Upper lobe of left lung (tissue), 6 donors: ENCODE data around the gene CACNB2. TPM values are rescaled to one million over a fixed set of nuclear protein-coding genes. Genes with fewer than 3 reads are reported as not detected.

Experiments used
- ATAC-seq, 2 donors: fragments of 200-7000 bp; cut with Tn5 transposase; one replicate each; pipeline ENCODE4 v1.9.1; 2022; ENCODE audit warnings: mild to moderate bottlenecking in 2 of 2, moderate library complexity in 2 of 2; ENCODE audit not compliant: low FRiP score in 2 of 2
- DNase-seq, 2 donors: peaks; one replicate each; pipeline ENCODE4 v3.0.0-alpha.2; 2019 to 2020
- H3K27ac ChIP-seq, 4 donors: fragments of 200-600 bp; sonication (generic); one replicate each; pipeline ENCODE4 v1.5.1; 2016 to 2019
- H3K27me3 ChIP-seq, 4 donors: fragments of 200-600 bp; sonication (generic); one replicate each; pipeline ENCODE4 v1.5.1; 2017 to 2019
- H3K36me3 ChIP-seq, 4 donors: fragments of 200-600 bp; sonication (generic); one replicate each; pipeline ENCODE4 v1.5.1; 2016 to 2019
- H3K4me1 ChIP-seq, 4 donors: fragments of 200-600 bp; sonication (generic); one replicate each; pipeline ENCODE4 v1.5.1; 2018 to 2019
- H3K4me3 ChIP-seq, 4 donors: fragments of 200-600 bp; sonication (generic); one replicate each; pipeline ENCODE4 v1.5.1; 2017 to 2019; ENCODE audit warnings: mild to moderate bottlenecking in 2 of 4, moderate library complexity in 1 of 4
- H3K9me3 ChIP-seq, 4 donors: fragments of 200-600 bp; sonication (generic); one replicate each; pipeline ENCODE4 v1.5.1; 2018 to 2019
- CTCF ChIP-seq, 6 experiments: fragments of 450-650 bp in 4 of 6; fragments of 200-600 bp in 2 of 6; sonication (generic) in 2 of 6; IDR thresholded peaks; one replicate each; pipeline ENCODE4 v1.5.1; 2016 to 2019; ENCODE audit warnings: antibody characterized with exemption in 6 of 6
- EP300 ChIP-seq, 4 donors: sonication (generic); formaldehyde crosslinking; IDR thresholded peaks; one replicate each; pipeline ENCODE4 v1.5.1; 2017; ENCODE audit warnings: antibody characterized with exemption in 4 of 4, control low read depth in 2 of 4
- POLR2A ChIP-seq, 4 donors: fragments of 450-650 bp; IDR thresholded peaks; one replicate each; pipeline ENCODE4 v1.5.1; 2016 to 2017; ENCODE audit warnings: antibody characterized with exemption in 4 of 4, mild to moderate bottlenecking in 2 of 4
- POLR2AphosphoS5 ChIP-seq, 2 donors: sonication (generic); formaldehyde crosslinking; IDR thresholded peaks; one replicate each; pipeline ENCODE4 v1.5.1; 2017; ENCODE audit warnings: antibody characterized with exemption in 2 of 2
- WGBS, 2 donors: methylation state at CpG; one replicate each; pipeline ENCODE4 v1.1.5; 2017 to 2018; 5-methylcytosine and 5-hydroxymethylcytosine counted together
- total RNA-seq, 6 donors: library from RNA; depleted of rRNA in 4 of 6; stranded (reverse); fragments of >200 nt in 4 of 6; gene quantifications; one replicate each; pipeline versions ENCODE4 v1.1.0 to v1.2.1, GENCODE V29; 2016 to 2021
- donor health status: DM: no; HTN: no; CAD: no; lungs with moderate emphysema.
- donor health status: DM: no; HTN: yes; CAD: no; lungs with severe emphysema.

Gene CACNB2
- total RNA-seq, 6 donors from 2014 or later, result 1.4 to 6.3 (median 2.9) TPM

- Histone ChIP-seq H3K27me3 (no peaks in the 10 kb centered on the region), H3K4me1 (peaks cover 0 to 3% (median 0%) of the 10 kb centered on the region in 4 donors), H3K9me3 (no peaks in the 10 kb centered on the region), H3K27ac (peak overlapping the region in 2 of 4 donors; percentile 7 to 37), H3K4me3 (peak overlapping the region in 1 of 4 donors; percentile 1), H3K36me3 (no peaks in the 10 kb centered on the region)
- TF ChIP-seq EP300 (IDR thresholded peaks at IDR 0.05) (no peak), POLR2A (IDR thresholded peaks at IDR 0.05) (no peak), POLR2AphosphoS5 (IDR thresholded peaks at IDR 0.05) (no peak), CTCF (IDR thresholded peaks at IDR 0.05) (no peak)
- 30 to 35% methylated on average over 7 to 8 of the region's 8 CpGs for WGBS, 2 donors
- no peak for ATAC-seq
- DNase-seq, result no peak
Observed at GRCh38 chr10:18334116-18334867, 194.1 kb downstream of the CACNB2 start.

- peak overlapping the region in 3 of 4 donors; percentile 9 to 34 (median 22) for H3K4me3 ChIP-seq
- ATAC-seq (peak; percentile 19 to 32), DNase-seq (no peak)
- H3K27me3 ChIP-seq, result no peaks in the 10 kb centered on the region
- no peaks in the 10 kb centered on the region for H3K9me3 ChIP-seq
- no peaks in the 10 kb centered on the region for H3K36me3 ChIP-seq
- TF ChIP-seq POLR2A (IDR thresholded peaks at IDR 0.05), result no peak
- TF ChIP-seq CTCF (IDR thresholded peaks at IDR 0.05), result no peak
- no peak for TF ChIP-seq POLR2AphosphoS5 (IDR thresholded peaks at IDR 0.05)
- TF ChIP-seq EP300 (IDR thresholded peaks at IDR 0.05), result no peak
- WGBS, 2 donors, result 39 to 43% methylated on average over 13 of the region's 13 CpGs
- H3K4me1 ChIP-seq, result no peaks in the 10 kb centered on the region
- peak overlapping the region in 1 of 4 donors; percentile 8 for H3K27ac ChIP-seq
Observed at GRCh38 chr10:18340496-18341051, 200.3 kb downstream of the CACNB2 start.

- 71 to 79% methylated on average over 1 of the region's 1 CpG for WGBS, 2 donors
- DNase-seq (no peak), ATAC-seq (no peak)
- no peak for TF ChIP-seq CTCF (IDR thresholded peaks at IDR 0.05)
- TF ChIP-seq EP300 (IDR thresholded peaks at IDR 0.05), result no peak
- no peak for TF ChIP-seq POLR2AphosphoS5 (IDR thresholded peaks at IDR 0.05)
- no peak for TF ChIP-seq POLR2A (IDR thresholded peaks at IDR 0.05)
- Histone ChIP-seq H3K36me3 (no peaks in the 10 kb centered on the region), H3K4me1 (no peaks in the 10 kb centered on the region), H3K9me3 (no peaks in the 10 kb centered on the region), H3K27me3 (no peaks in the 10 kb centered on the region), H3K27ac (peak overlapping the region in 1 of 4 donors; percentile 8), H3K4me3 (peak overlapping the region in 3 of 4 donors; percentile 9 to 34 (median 22))
Observed at GRCh38 chr10:18341055-18341454, 200.8 kb downstream of the CACNB2 start.

- no peak for DNase-seq
- whole genome bisulfite sequencing, 2 donors, result 66 to 76% methylated on average over 3 of the region's 3 CpGs
- no peak for ATAC-seq
- Histone ChIP-seq H3K4me1 (no peaks in the 10 kb centered on the region), H3K27ac (no peak overlapping the region), H3K36me3 (no peaks in the 10 kb centered on the region), H3K4me3 (no peak overlapping the region), H3K9me3 (no peaks in the 10 kb centered on the region), H3K27me3 (no peaks in the 10 kb centered on the region)
- TF ChIP-seq POLR2A (IDR thresholded peaks at IDR 0.05) (no peak), EP300 (IDR thresholded peaks at IDR 0.05) (no peak), POLR2AphosphoS5 (IDR thresholded peaks at IDR 0.05) (no peak), CTCF (IDR thresholded peaks at IDR 0.05) (no peak)
Observed at GRCh38 chr10:18343573-18343972, 203.3 kb downstream of the CACNB2 start.
